Measurements from ENCODE around the gene PDAP1. TPM values are rescaled to one million over a fixed set of nuclear protein-coding genes. Genes with fewer than 3 reads are reported as not detected.
A peak's percentile ranks its signal among the peaks of the same experiment; 100 is the strongest.

The PDAP1 gene
- total and polyA plus RNA-seq, 10 of the 15 experiments (the other 5 are each of a cell fraction or from before 2014, with no cell fraction given) = 6.6 to 200 (median 87.7) TPM

- TF ChIP-seq ZBTB4 (CRISPR knock-in tag; IDR thresholded peaks at IDR 0.05) (no peak), IRF4 (IDR thresholded peaks at IDR 0.05; ENCODE audit: low read depth, low read length) (no peak), IKZF1 (conservative IDR thresholded peaks at IDR 0.05) (peak; percentile 70), MEF2A (IDR thresholded peaks at IDR 0.05; ENCODE audit: insufficient read depth, low read depth, low read length) (no peak), POLR2A (IDR thresholded peaks at IDR 0.05; ENCODE audit: low read depth, low read length) (peak; percentile 72), POU2F2 (IDR thresholded peaks at IDR 0.05; ENCODE audit: borderline replicate concordance, low read depth, low read length) (no peak), NR2F1 (conservative IDR thresholded peaks at IDR 0.05) (0 out of 2 replicates have a peak, but pooled peaks have one; percentile 19), BHLHE40 (IDR thresholded peaks at IDR 0.05; ENCODE audit: borderline replicate concordance in 1 of 2, low read depth in 2 of 2, low read length in 1 of 2) (peak in 1 of 2 experiments; percentile 51; a peak in 1 of 4 replicates), SIN3A (IDR thresholded peaks at IDR 0.05; ENCODE audit: low read depth, low read length) (0 out of 2 replicates have a peak, but pooled peaks have one; percentile 43), LARP7 (IDR thresholded peaks at IDR 0.05) (peak; percentile 92), MYC (IDR thresholded peaks at IDR 0.05; ENCODE audit: insufficient read depth, insufficient read length, insufficient replicate concordance, low read length, severe bottlenecking) (peak; percentile 4), TCF12 (IDR thresholded peaks at IDR 0.05; ENCODE audit: low read depth, low read length) (0 out of 2 replicates have a peak, but pooled peaks have one; percentile 30), SMAD5 (IDR thresholded peaks at IDR 0.05; ENCODE audit: low read depth) (peak; percentile 68; the same call in 1 of the 2 replicates), NKRF (conservative IDR thresholded peaks at IDR 0.05) (peak; percentile 75)
Observed at GRCh38 chr7:99375070-99375807, 33.2 kb downstream of the PDAP1 start (continued).
